Activated CD4-positive, alpha-beta T cell treated with anti-CD3 and anti-CD28 coated beads, Interleukin-2, amount 50 U/mL, for 48 hours (primary cell): Measurements from ENCODE around the gene LYST.
"Not testable (repeated sequence)": the region's sequence is repeated elsewhere in the genome, so short reads cannot be mapped to it uniquely, and the experiment has no call there.

ENCODE experiments used
- DNase-seq, 2 experiments: peaks; one replicate each; pipeline ENCODE4 v3.0.0-alpha.2; 2020

LYST gene

GRCh38 chr1:235757587-235758096 lies 109.1 kb downstream of the LYST start:
- no peak for DNase-seq

GRCh38 chr1:235754186-235754585 lies 112.5 kb downstream of the LYST start:
- not testable (repeated sequence) for DNase-seq

GRCh38 chr1:235749755-235750300 lies 116.9 kb downstream of the LYST start:
- DNase-seq, result no peak

GRCh38 chr1:235748747-235749146 lies 118.0 kb downstream of the LYST start:
- DNase-seq, result no peak

GRCh38 chr1:235746245-235746644 lies 120.5 kb downstream of the LYST start:
- no peak for DNase-seq

- DNase-seq, result no peak
Measured at GRCh38 chr1:235745503-235746136, 121.1 kb downstream of the LYST start.

- DNase-seq, result no peak
Measured at GRCh38 chr1:235742914-235743599, 123.6 kb downstream of the LYST start.

GRCh38 chr1:235741294-235741693 lies 125.4 kb downstream of the LYST start:
- no peak for DNase-seq

- DNase-seq, result no peak
Measured at GRCh38 chr1:235739631-235740030, 127.1 kb downstream of the LYST start.

- no peak for DNase-seq
Measured at GRCh38 chr1:235739124-235739523, 127.6 kb downstream of the LYST start.

GRCh38 chr1:235737751-235738150 lies 129.0 kb downstream of the LYST start:
- no peak for DNase-seq

GRCh38 chr1:235736263-235736662 lies 130.4 kb downstream of the LYST start:
- no peak for DNase-seq

- DNase-seq, result no peak
Measured at GRCh38 chr1:235735621-235736020, 131.1 kb downstream of the LYST start.

GRCh38 chr1:235734335-235734734 lies 132.4 kb downstream of the LYST start:
- DNase-seq, result no peak

GRCh38 chr1:235730007-235730406 lies 136.7 kb downstream of the LYST start:
- no peak for DNase-seq

GRCh38 chr1:235726557-235726956 lies 140.1 kb downstream of the LYST start:
- DNase-seq, result no peak

- no peak for DNase-seq
Measured at GRCh38 chr1:235725434-235725833, 141.3 kb downstream of the LYST start.

GRCh38 chr1:235724730-235725129 lies 142.0 kb downstream of the LYST start:
- no peak for DNase-seq

GRCh38 chr1:235722858-235723257 lies 143.8 kb downstream of the LYST start:
- DNase-seq, result no peak

GRCh38 chr1:235721982-235722381 lies 144.7 kb downstream of the LYST start:
- no peak for DNase-seq

GRCh38 chr1:235720544-235720943 lies 146.2 kb downstream of the LYST start:
- no peak for DNase-seq

- no peak for DNase-seq
Measured at GRCh38 chr1:235714205-235714897, 152.4 kb downstream of the LYST start.

- no peak for DNase-seq
Measured at GRCh38 chr1:235712812-235713211, 153.9 kb downstream of the LYST start.

- DNase-seq, result no peak
Measured at GRCh38 chr1:235710687-235711086, 156.0 kb downstream of the LYST start.
